ENCODE results near the gene GAB2. TPM values are rescaled to one million over a fixed set of nuclear protein-coding genes. Genes with fewer than 3 reads are reported as not detected.

Gene GAB2
- total and polyA plus RNA-seq, 8 donors: 18.8 to 59.6 (median 19.7) TPM

GRCh38 chr11:78221396-78222315, 196.0 kb downstream of the GAB2 start:
- Histone ChIP-seq H3K4me1 (no peaks in the 10 kb centered on the region), H3K4me3 (no peak overlapping the region), H3K36me3 (peaks cover 5 to 100% of the 10 kb centered on the region in 2 donors), H3K27ac (no peak overlapping the region), H3K27me3 (no peaks in the 10 kb centered on the region), H3K9me3 (no peaks in the 10 kb centered on the region)
- intact Hi-C loops (cut with DNase I): loop anchor here in 1 of 2 donors (10.0 kb wide), 2 partner anchors 193 to 343 kb away; partner anchors contain the start of gene GAB2
- ATAC-seq: no peak
- no peak for DNase-seq
- no peak for TF ChIP-seq CTCF (IDR thresholded peaks at IDR 0.05)

- Histone ChIP-seq H3K27me3 (no peaks in the 10 kb centered on the region), H3K27ac (no peak overlapping the region), H3K36me3 (peaks cover 5 to 100% of the 10 kb centered on the region in 2 donors), H3K4me3 (no peak overlapping the region), H3K9me3 (no peaks in the 10 kb centered on the region), H3K4me1 (no peaks in the 10 kb centered on the region)
- intact Hi-C loops (cut with DNase I): loop anchor here in 1 of 2 donors (10.0 kb wide), 2 partner anchors 194 to 344 kb away; partner anchors contain the start of gene GAB2
- no peak for TF ChIP-seq CTCF (IDR thresholded peaks at IDR 0.05)
- ATAC-seq: no peak
- no peak for DNase-seq
Measured at GRCh38 chr11:78220218-78221157, 197.1 kb downstream of the GAB2 start.

GRCh38 chr11:78219493-78220217, 198.0 kb downstream of the GAB2 start:
- no peaks in the 10 kb centered on the region for H3K27me3 ChIP-seq
- H3K4me1 ChIP-seq: no peaks in the 10 kb centered on the region
- H3K27ac ChIP-seq: no peak overlapping the region
- H3K4me3 ChIP-seq: no peak overlapping the region
- DNase-seq (no peak), ATAC-seq (no peak)
- peaks cover 5 to 100% of the 10 kb centered on the region in 2 donors for H3K36me3 ChIP-seq
- intact Hi-C loops (cut with DNase I): loop anchor here in 1 of 2 donors (10.0 kb wide), 2 partner anchors 195 to 345 kb away; partner anchors contain the start of gene GAB2
- no peaks in the 10 kb centered on the region for H3K9me3 ChIP-seq
- TF ChIP-seq CTCF (IDR thresholded peaks at IDR 0.05): no peak

- ATAC-seq (no peak), DNase-seq (no peak)
Measured at GRCh38 chr11:78218707-78219492, 198.7 kb downstream of the GAB2 start.

More at GRCh38 chr11:78218707-78219492, 198.7 kb downstream of the GAB2 start:
- no peak overlapping the region for H3K4me3 ChIP-seq
- no peaks in the 10 kb centered on the region for H3K9me3 ChIP-seq
- H3K36me3 ChIP-seq: peaks cover 5 to 100% of the 10 kb centered on the region in 2 donors
- no peak for TF ChIP-seq CTCF (IDR thresholded peaks at IDR 0.05)
- intact Hi-C loops (cut with DNase I): no loop called here
- no peaks in the 10 kb centered on the region for H3K27me3 ChIP-seq
- no peaks in the 10 kb centered on the region for H3K4me1 ChIP-seq
- no peak overlapping the region for H3K27ac ChIP-seq

Data from left lung (tissue), 10 donors.